DMS 273 treated with DMSO at 0.1 percent for 48 hours (cell line): ENCODE results near the gene TCF20.

Source experiments
- DNase-seq: peaks from one replicate; lab custom pipeline; 2025; lab: John Stamatoyannopoulos, UW

TCF20 gene

GRCh38 chr22:42300259-42301076 is 30.0 kb upstream of the TCF20 start:
- no peak for DNase-seq

GRCh38 chr22:42299586-42300258 is 29.3 kb upstream of the TCF20 start:
- DNase-seq, result no peak

GRCh38 chr22:42298746-42299145 is 28.3 kb upstream of the TCF20 start:
- DNase-seq, result no peak

DNA sequence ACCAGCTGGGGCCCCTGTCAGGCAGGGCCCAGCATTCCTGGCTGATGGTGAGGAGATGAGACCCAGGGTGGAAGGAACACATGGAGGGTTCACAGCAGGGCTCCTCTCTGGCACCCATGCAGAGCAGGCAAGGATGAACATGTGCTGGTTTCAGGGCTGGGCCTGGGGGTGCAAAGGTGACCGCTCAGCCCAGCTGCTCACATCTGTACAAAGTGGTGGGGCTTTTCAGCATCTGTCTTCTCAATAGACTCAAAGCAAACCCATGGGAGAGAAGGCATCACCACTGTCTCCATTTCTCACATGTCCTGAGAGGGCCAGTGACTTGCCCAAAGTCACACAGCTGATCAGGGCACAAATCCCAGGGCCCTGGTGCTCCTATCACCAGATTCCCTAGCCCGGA is 27.3 kb upstream of the TCF20 start:
- DNase-seq, result no peak

DNA sequence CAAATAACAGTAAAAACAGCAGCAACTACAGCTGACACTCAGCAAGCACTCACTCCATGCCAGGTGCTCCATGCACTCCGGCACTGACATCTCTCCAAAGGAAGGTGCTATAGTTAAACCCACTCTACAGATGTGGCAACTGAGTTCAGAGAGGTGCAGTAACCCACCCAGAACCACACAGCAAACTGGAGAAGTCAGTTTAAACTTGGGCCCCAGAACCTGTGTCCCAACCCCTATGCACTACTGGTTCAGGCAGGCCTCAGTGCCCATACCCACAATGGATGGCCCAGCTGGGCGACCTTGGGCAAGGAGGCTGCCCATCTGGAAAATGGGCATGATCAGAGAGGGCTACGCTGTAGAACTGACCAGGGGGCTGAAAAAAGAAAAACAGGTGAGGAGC is 26.4 kb upstream of the TCF20 start:
- no peak for DNase-seq

- DNase-seq, result peak; percentile 84
Observed at GRCh38 chr22:42296381-42296853, 26.0 kb upstream of the TCF20 start.

- DNase-seq, result no peak
Observed at GRCh38 chr22:42294034-42294985, 23.9 kb upstream of the TCF20 start.

GRCh38 chr22:42292732-42293520 is 22.5 kb upstream of the TCF20 start:
- DNase-seq, result no peak

DNA sequence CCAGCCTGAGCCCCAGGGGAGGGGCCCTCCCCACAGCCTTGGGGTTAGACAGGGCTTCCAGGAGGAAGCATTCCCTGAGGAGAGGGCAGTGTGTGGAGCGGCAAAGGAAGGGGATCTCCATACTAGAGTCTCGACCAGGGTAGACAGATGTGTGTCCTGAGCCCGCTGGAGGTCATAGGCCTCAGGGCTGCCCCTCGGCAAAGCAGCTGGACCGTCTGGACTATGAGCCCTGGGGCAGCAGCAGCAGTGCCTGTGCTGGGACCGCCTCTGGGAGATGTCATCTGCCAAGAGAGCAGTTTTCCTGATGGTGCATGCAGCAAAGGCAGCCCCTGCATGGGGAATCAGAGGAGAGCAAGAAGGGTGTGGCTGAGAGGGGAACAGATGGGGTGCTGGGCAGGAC is 20.8 kb upstream of the TCF20 start:
- DNase-seq, result no peak

DNA sequence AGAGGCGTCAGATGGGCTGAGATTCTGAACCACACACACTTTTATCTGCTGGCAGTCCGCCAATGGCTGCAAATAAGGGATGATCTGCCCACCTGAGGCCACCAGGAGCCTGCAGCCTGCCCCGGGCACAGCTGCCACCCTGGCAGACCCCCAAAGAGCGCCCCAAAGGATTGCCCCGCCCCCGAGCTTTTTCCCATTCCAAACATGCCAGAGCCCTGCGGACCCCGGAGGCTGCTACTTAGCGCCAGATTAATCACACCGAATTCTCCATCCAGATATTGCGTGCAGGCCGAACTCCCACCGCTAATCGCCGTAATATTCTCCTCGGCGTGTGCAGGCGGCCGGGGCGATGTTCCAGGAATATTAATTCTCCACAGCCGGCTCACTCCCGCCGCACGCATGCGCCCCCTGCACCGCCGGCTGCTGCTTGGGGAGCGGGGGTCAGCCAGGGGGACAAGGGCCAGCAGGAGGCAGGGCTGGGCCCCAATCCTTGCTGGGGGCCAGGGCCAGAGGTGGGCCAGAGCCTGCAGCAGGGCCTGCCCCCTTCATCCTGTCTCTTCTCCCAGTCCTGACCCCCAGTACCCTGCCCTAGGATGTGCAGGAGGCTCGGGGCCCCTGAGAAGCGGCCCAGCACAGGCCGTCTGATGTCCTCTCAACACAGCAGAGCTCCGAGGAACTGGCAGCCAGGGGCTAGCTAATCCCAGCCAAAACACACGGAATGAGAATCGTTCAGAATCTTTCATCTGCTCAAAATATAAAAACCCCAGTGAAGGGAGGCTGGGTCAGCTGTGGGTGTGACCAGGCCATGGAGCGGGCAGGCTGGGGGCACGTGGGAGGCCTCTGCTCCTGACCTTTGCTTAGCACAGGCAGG is 19.5 kb upstream of the TCF20 start:
- DNase-seq, result peak; percentile 70

- no peak for DNase-seq
Observed at GRCh38 chr22:42288791-42289190, 18.3 kb upstream of the TCF20 start.

- no peak for DNase-seq
Observed at GRCh38 chr22:42287174-42287890, 16.9 kb upstream of the TCF20 start.

- DNase-seq, result no peak
Observed at GRCh38 chr22:42286205-42286604, 15.8 kb upstream of the TCF20 start.

- no peak for DNase-seq
Observed at GRCh38 chr22:42285604-42286003, 15.2 kb upstream of the TCF20 start.

DNA sequence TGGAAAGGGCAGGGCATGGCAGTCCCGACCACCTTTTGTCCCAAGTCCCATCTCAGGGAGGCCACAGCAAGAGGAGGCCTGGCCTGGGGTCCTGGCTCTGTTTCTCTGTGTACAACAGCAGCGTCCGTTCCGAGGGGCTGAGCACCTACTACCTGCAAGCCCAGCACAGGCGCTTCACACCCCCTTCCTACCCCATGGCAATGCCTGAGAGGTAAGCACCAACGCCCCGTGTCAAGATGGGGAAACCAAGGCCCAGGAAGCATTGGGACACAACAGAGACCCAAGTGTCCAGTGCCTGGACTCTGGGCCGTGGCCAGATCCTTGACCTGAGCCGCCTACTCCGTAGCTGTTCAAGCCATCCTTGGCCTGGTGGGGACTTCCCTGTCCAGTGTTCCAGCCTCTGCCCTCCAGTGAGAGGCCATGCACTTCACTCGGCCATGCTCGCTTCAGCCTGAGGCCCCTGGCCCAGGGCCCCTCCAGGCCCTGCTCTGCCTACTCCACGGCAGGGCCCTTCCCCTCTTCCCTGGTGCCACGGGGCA is 14.3 kb upstream of the TCF20 start:
- DNase-seq, result no peak

DNA sequence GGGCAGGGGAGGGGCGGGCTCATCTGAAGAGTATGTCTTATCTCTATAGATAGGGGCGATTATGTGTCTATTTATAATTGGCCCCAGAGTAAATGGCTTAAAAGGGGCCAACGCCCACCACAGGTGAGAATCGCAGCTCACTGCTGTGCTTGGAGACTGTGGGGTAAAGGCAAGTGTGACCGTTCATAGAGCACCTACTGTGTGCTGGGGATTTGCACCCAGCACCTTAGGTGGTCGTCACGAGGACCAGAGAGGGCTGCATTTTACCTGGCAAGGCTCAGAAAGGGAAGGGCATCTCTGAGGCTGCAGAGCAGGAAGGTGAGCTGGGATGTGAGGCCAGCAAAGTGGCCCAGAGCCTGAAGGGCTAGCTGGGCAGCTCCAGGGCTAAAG is 13.7 kb upstream of the TCF20 start:
- DNase-seq, result no peak

GRCh38 chr22:42283278-42284201 is 13.1 kb upstream of the TCF20 start:
- no peak for DNase-seq

- no peak for DNase-seq
Observed at GRCh38 chr22:42282943-42283277, 12.5 kb upstream of the TCF20 start.
